Panc1 (cell line): ENCODE results near the gene SCUBE2. TPM values are rescaled to one million over a fixed set of nuclear protein-coding genes. Genes with fewer than 3 reads are reported as not detected.

Experiments
- ATAC-seq: fragments of 200-7000 bp; cut with Tn5 transposase; 2 replicates; pipeline ENCODE4 v1.9.1; 2020; ENCODE audit warnings: mild to moderate bottlenecking, moderate library complexity
- BruUV-seq: library from RNA; stranded (reverse); fragments of 400-500 nt; replicated peaks from 2 replicates; lab custom pipeline; 2021; lab: Mats Ljungman, UMichigan
- CTCF ChIA-PET: fragments of 300-600 bp; sonication (Branson Sonifier 250); formaldehyde crosslinking; loops from one replicate; lab custom pipeline; 2022; ENCODE audit warnings: antibody characterized with exemption; lab: Charles Lee
- POLR2A ChIA-PET: fragments of 300-600 bp; sonication (Branson Sonifier 250); formaldehyde crosslinking; loops from one replicate; lab custom pipeline; 2022; ENCODE audit warnings: antibody characterized with exemption; lab: Charles Lee
- DNase-seq: peaks from one replicate; pipeline ENCODE4 v3.0.0-alpha.2; 2010; ENCODE audit warnings: low read depth, low spot score
- H3K27ac ChIP-seq: 2 replicates; pipeline ENCODE4 v1.5.1; 2011; ENCODE audit warnings: mild to moderate bottlenecking, low read length, inconsistent platforms
- H3K27me3 ChIP-seq: fragments of 200-500 bp; sonication (Bioruptor generic); 2 replicates; pipeline ENCODE4 v1.6.0; 2014; ENCODE audit warnings: low read length, inconsistent platforms; ENCODE audit not compliant: control insufficient read depth, insufficient read depth
- H3K36me3 ChIP-seq: fragments of 200-500 bp; sonication (Bioruptor generic); 2 replicates; pipeline ENCODE4 v1.5.1; 2014; ENCODE audit warnings: inconsistent platforms, mild to moderate bottlenecking, low read length, moderate library complexity; ENCODE audit not compliant: control insufficient read depth, insufficient read depth
- H3K4me1 ChIP-seq: 2 replicates; pipeline ENCODE4 v1.5.1; 2011; ENCODE audit warnings: inconsistent platforms, mild to moderate bottlenecking, low read length, moderate library complexity; ENCODE audit not compliant: control insufficient read depth, insufficient read depth
- H3K4me3 ChIP-seq, 2 experiments: 2 replicates each; pipeline ENCODE4 v1.5.1; 2011 to 2012; ENCODE audit warnings: low read depth in 2 of 2, low read length in 2 of 2, mild to moderate bottlenecking in 2 of 2, inconsistent platforms in 1 of 2, moderate library complexity in 1 of 2
- H3K9me3 ChIP-seq: fragments of 200-500 bp; sonication (Bioruptor generic); 2 replicates; pipeline ENCODE4 v1.5.1; 2014; ENCODE audit warnings: low read depth, mild to moderate bottlenecking, inconsistent platforms, low read length, moderate library complexity; ENCODE audit not compliant: control insufficient read depth, insufficient read depth
- POLR2AphosphoS5 ChIP-seq: IDR thresholded peaks from 2 replicates; pipeline ENCODE4 v1.6.1; 2012; ENCODE audit warnings: mild to moderate bottlenecking, low read depth, low read length, moderate library complexity
- SIN3A ChIP-seq: IDR thresholded peaks from 2 replicates; pipeline ENCODE4 v1.6.1; 2012; ENCODE audit warnings: low read depth, mild to moderate bottlenecking, low read length, moderate library complexity, borderline replicate concordance; ENCODE audit not compliant: insufficient read depth
- TCF7L2 ChIP-seq: IDR thresholded peaks from 2 replicates; pipeline ENCODE4 v1.6.1; 2011; ENCODE audit warnings: mild to moderate bottlenecking, low read depth, low read length, inconsistent platforms
- in situ Hi-C: cut with HindIII; loops from 2 replicates; pipeline ENCODE4 v1.10.0; 2016; ENCODE audit warnings: low sequenced_read_pairs, low pct_unique_long_range_greater_than_20kb
- intact Hi-C: fragments of 100-400 bp; cut with micrococcal nuclease; formaldehyde crosslinking; loops from one replicate; pipeline ENCODE4 v1.10.0; 2022; ENCODE audit not compliant: unreplicated experiment
- total RNA-seq: library from RNA; stranded (reverse); gene quantifications from one replicate; pipeline ENCODE4 v1.2.1, GENCODE V29; 2021; ENCODE audit not compliant: unreplicated experiment
- TF ChIP-seq, protein P1 (sequence below), 2 experiments: IDR thresholded peaks; 2 replicates each; pipeline ENCODE4 v1.6.1; 2011 to 2012; ENCODE audit warnings: low read depth in 2 of 2, control low read depth in 1 of 2, low read length in 1 of 2, mild to moderate bottlenecking in 1 of 2, moderate library complexity in 1 of 2; ENCODE audit not compliant: insufficient read depth in 1 of 2
- TF ChIP-seq, protein P2 (sequence below): fragments of 450-650 bp; IDR thresholded peaks from 2 replicates; pipeline ENCODE4 v1.5.1; 2017; ENCODE audit warnings: mild to moderate bottlenecking

The SCUBE2 gene
- total RNA-seq, 1 experiment from 2014 or later = 2.8 TPM

- intact Hi-C loops = no loop called here
- Histone ChIP-seq H3K9me3 (no peaks in the 10 kb centered on the region), H3K27me3 (no peaks in the 10 kb centered on the region), H3K4me1 (peaks cover 3% of the 10 kb centered on the region; the same call in 1 of the 2 replicates), H3K27ac (no peak overlapping the region), H3K36me3 (peaks cover 8% of the 10 kb centered on the region), H3K4me3 (no peak overlapping the region)
- in situ Hi-C loops = no loop called here
- TF ChIP-seq, protein P1, sequence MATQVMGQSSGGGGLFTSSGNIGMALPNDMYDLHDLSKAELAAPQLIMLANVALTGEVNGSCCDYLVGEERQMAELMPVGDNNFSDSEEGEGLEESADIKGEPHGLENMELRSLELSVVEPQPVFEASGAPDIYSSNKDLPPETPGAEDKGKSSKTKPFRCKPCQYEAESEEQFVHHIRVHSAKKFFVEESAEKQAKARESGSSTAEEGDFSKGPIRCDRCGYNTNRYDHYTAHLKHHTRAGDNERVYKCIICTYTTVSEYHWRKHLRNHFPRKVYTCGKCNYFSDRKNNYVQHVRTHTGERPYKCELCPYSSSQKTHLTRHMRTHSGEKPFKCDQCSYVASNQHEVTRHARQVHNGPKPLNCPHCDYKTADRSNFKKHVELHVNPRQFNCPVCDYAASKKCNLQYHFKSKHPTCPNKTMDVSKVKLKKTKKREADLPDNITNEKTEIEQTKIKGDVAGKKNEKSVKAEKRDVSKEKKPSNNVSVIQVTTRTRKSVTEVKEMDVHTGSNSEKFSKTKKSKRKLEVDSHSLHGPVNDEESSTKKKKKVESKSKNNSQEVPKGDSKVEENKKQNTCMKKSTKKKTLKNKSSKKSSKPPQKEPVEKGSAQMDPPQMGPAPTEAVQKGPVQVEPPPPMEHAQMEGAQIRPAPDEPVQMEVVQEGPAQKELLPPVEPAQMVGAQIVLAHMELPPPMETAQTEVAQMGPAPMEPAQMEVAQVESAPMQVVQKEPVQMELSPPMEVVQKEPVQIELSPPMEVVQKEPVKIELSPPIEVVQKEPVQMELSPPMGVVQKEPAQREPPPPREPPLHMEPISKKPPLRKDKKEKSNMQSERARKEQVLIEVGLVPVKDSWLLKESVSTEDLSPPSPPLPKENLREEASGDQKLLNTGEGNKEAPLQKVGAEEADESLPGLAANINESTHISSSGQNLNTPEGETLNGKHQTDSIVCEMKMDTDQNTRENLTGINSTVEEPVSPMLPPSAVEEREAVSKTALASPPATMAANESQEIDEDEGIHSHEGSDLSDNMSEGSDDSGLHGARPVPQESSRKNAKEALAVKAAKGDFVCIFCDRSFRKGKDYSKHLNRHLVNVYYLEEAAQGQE (IDR thresholded peaks at IDR 0.05; ENCODE audit: insufficient read depth in 1 of 2, low read depth in 2 of 2, low read length in 1 of 2) = no peak
- TF ChIP-seq POLR2AphosphoS5 (no peak; the same call in 1 of the 2 replicates), TCF7L2 (no peak), SIN3A (no peak)
- TF ChIP-seq, protein P2, sequence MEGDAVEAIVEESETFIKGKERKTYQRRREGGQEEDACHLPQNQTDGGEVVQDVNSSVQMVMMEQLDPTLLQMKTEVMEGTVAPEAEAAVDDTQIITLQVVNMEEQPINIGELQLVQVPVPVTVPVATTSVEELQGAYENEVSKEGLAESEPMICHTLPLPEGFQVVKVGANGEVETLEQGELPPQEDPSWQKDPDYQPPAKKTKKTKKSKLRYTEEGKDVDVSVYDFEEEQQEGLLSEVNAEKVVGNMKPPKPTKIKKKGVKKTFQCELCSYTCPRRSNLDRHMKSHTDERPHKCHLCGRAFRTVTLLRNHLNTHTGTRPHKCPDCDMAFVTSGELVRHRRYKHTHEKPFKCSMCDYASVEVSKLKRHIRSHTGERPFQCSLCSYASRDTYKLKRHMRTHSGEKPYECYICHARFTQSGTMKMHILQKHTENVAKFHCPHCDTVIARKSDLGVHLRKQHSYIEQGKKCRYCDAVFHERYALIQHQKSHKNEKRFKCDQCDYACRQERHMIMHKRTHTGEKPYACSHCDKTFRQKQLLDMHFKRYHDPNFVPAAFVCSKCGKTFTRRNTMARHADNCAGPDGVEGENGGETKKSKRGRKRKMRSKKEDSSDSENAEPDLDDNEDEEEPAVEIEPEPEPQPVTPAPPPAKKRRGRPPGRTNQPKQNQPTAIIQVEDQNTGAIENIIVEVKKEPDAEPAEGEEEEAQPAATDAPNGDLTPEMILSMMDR = no peak
- ATAC-seq (no peak), DNase-seq (no peak)
- CTCF ChIA-PET = no interaction called here
- BruUV-seq = no TSS peak
- POLR2A ChIA-PET = interaction anchor here (0.6 to 0.7 kb wide), 2 partner anchors 38 to 119 kb away, joined by 3 read pairs; no protein-coding TSS in a partner anchor
Observed at GRCh38 chr11:9132203-9132878, 40.9 kb upstream of the SCUBE2 start.

DNA sequence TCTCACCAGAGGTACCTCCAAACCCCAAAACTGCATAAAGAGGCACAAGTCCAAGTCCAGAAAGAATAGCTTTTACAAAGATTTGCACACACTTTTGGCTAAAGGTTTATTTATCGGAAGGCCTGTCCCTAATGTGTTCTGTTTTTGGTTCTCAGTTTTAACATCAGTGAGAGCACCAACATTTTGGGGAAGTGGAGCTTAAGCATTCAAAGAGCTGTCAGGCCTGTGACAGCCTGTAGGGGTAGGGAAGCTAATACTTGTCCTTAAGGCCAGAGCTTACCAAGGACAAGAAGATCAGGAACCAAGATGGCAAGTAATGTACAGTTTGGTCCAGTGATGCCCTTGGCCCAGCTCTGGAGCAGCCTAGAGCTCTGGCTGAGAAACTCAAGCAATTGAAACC, 38.9 kb upstream of the SCUBE2 start:
- ChIA-PET POLR2A (no interaction called here), CTCF (interaction anchor here (1.3 kb wide), 1 partner anchor 37 kb away, joined by 5 read pairs; no protein-coding TSS in a partner anchor)
- in situ Hi-C loops = no loop called here
- ATAC-seq = no peak
- Histone ChIP-seq H3K4me1 (no peaks in the 10 kb centered on the region), H3K27me3 (no peaks in the 10 kb centered on the region), H3K9me3 (no peaks in the 10 kb centered on the region), H3K27ac (no peak overlapping the region), H3K36me3 (no peaks in the 10 kb centered on the region), H3K4me3 (no peak overlapping the region)
- DNase-seq = no peak
- no TSS peak for BruUV-seq
- TF ChIP-seq TCF7L2 (no peak), SIN3A (no peak), POLR2AphosphoS5 (no peak)
- TF ChIP-seq, protein P1 (IDR thresholded peaks at IDR 0.05; ENCODE audit: insufficient read depth in 1 of 2, low read depth in 2 of 2, low read length in 1 of 2) = no peak
- TF ChIP-seq, protein P2 = no peak
- intact Hi-C loops = no loop called here
